IMR-90 (cell line): ENCODE measurements around the gene AP3D1. TPM values are rescaled to one million over a fixed set of nuclear protein-coding genes. Genes with fewer than 3 reads are reported as not detected.

Experiments used
- ATAC-seq: fragments of 200-7000 bp; cut with Tn5 transposase; 2 replicates; pipeline ENCODE4 v1.9.1; 2020; ENCODE audit warnings: low read depth, mild to moderate bottlenecking, moderate library complexity
- BruUV-seq: library from RNA; stranded (reverse); fragments of 400-500 nt; replicated peaks from 2 replicates; lab custom pipeline; 2021; lab: Mats Ljungman, UMichigan
- CTCF ChIA-PET: fragments of 300-600 bp; formaldehyde crosslinking; extraction: SDS; loops from one replicate; lab custom pipeline; 2021; ENCODE audit warnings: antibody characterized with exemption; lab: Yijun Ruan, JAX
- POLR2A ChIA-PET: fragments of 300-600 bp; sonication (Branson Sonifier 250); formaldehyde crosslinking; loops from one replicate; lab custom pipeline; 2022; ENCODE audit warnings: antibody characterized with exemption; ENCODE audit not compliant: unreplicated experiment; lab: Charles Lee
- DNase-seq: peaks from one replicate; pipeline ENCODE4 v3.0.0; 2013
- H2AFZ ChIP-seq: replicated peaks from 2 replicates; pipeline ENCODE3; 2013; ENCODE audit warnings: low read length, mild to moderate bottlenecking; ENCODE audit not compliant: poor library complexity
- H2AK5ac ChIP-seq: 2 replicates; pipeline ENCODE4 v1.6.1; 2013; ENCODE audit warnings: low read depth, low read length, inconsistent platforms
- H2AK9ac ChIP-seq: replicated peaks from 2 replicates; pipeline ENCODE3; 2013; ENCODE audit warnings: mild to moderate bottlenecking, low read depth, low read length, moderate library complexity; ENCODE audit not compliant: poor library complexity
- H2BK120ac ChIP-seq: 2 replicates; pipeline ENCODE4 v1.6.1; 2013; ENCODE audit warnings: low read depth, low read length, inconsistent platforms
- H2BK15ac ChIP-seq: 3 replicates; pipeline ENCODE4 v1.6.1; 2013; ENCODE audit warnings: low read depth, low read length, inconsistent platforms
- H2BK20ac ChIP-seq: 2 replicates; pipeline ENCODE4 v1.6.1; 2013; ENCODE audit warnings: low read depth, mild to moderate bottlenecking, inconsistent platforms, low read length, moderate library complexity
- H2BK5ac ChIP-seq: 2 replicates; pipeline ENCODE4 v1.6.1; 2013; ENCODE audit warnings: mild to moderate bottlenecking, low read depth, low read length, inconsistent platforms; ENCODE audit not compliant: poor library complexity, severe bottlenecking
- H3K14ac ChIP-seq: replicated peaks from 2 replicates; pipeline ENCODE4 v1.6.1; 2013; ENCODE audit warnings: low read depth, low read length, inconsistent platforms
- H3K18ac ChIP-seq: 2 replicates; pipeline ENCODE4 v1.6.1; 2013; ENCODE audit warnings: low read depth, low read length, control low read depth
- H3K23ac ChIP-seq: 2 replicates; pipeline ENCODE4 v1.6.1; 2013; ENCODE audit warnings: low read depth, low read length, inconsistent platforms
- H3K27ac ChIP-seq: 2 replicates; pipeline ENCODE4 v1.5.1; 2013; ENCODE audit warnings: mild to moderate bottlenecking, control low read depth, low read length; ENCODE audit not compliant: insufficient read depth
- H3K27me3 ChIP-seq: 2 replicates; pipeline ENCODE4 v1.6.1; 2013; ENCODE audit warnings: low read length; ENCODE audit not compliant: control insufficient read depth, insufficient read depth
- H3K36me3 ChIP-seq: 2 replicates; pipeline ENCODE4 v1.6.1; 2013; ENCODE audit warnings: low read length, mixed read lengths; ENCODE audit not compliant: control insufficient read depth, insufficient read depth
- H3K4ac ChIP-seq: 2 replicates; pipeline ENCODE4 v1.6.1; 2013; ENCODE audit warnings: low read depth, low read length, inconsistent platforms
- H3K4me1 ChIP-seq: 2 replicates; pipeline ENCODE4 v1.6.1; 2013; ENCODE audit warnings: low read length, mixed read lengths; ENCODE audit not compliant: control insufficient read depth, insufficient read depth
- H3K4me2 ChIP-seq: 2 replicates; pipeline ENCODE4 v1.6.1; 2013; ENCODE audit warnings: low read depth, mild to moderate bottlenecking, control low read depth, low read length, moderate library complexity
- H3K4me3 ChIP-seq: 2 replicates; pipeline ENCODE4 v1.5.1; 2013; ENCODE audit warnings: low read depth, mild to moderate bottlenecking, control low read depth, low read length, moderate library complexity; ENCODE audit not compliant: insufficient read depth
- H3K56ac ChIP-seq: 2 replicates; pipeline ENCODE4 v1.6.1; 2013; ENCODE audit warnings: low read length, inconsistent platforms; ENCODE audit not compliant: insufficient read depth; ENCODE audit errors: extremely low read depth
- H3K79me1 ChIP-seq, 2 experiments: 2 replicates each; pipeline ENCODE4 v1.6.1; 2013; ENCODE audit warnings: low read length in 2 of 2, inconsistent platforms in 1 of 2, low read depth in 1 of 2
- H3K9ac ChIP-seq: 2 replicates; pipeline ENCODE4 v1.6.1; 2013; ENCODE audit warnings: low read depth, low read length, control low read depth
- H3K9me1 ChIP-seq: 2 replicates; pipeline ENCODE4 v1.6.1; 2013; ENCODE audit warnings: low read length, inconsistent platforms; ENCODE audit not compliant: insufficient read depth
- H3K9me3 ChIP-seq: 2 replicates; pipeline ENCODE4 v1.6.1; 2013; ENCODE audit warnings: low read length; ENCODE audit not compliant: control insufficient read depth, insufficient read depth
- H4K20me1 ChIP-seq: 2 replicates; pipeline ENCODE4 v1.6.1; 2013; ENCODE audit warnings: low read length, inconsistent platforms; ENCODE audit not compliant: insufficient read depth
- H4K5ac ChIP-seq: 2 replicates; pipeline ENCODE4 v1.6.1; 2013; ENCODE audit warnings: mild to moderate bottlenecking, low read depth, low read length, control low read depth
- H4K8ac ChIP-seq, 2 experiments: 2 replicates each; pipeline ENCODE4 v1.6.1; 2013; ENCODE audit warnings: low read depth in 2 of 2, low read length in 2 of 2, control low read depth in 1 of 2, inconsistent platforms in 1 of 2
- H4K91ac ChIP-seq: 2 replicates; pipeline ENCODE4 v1.6.1; 2013; ENCODE audit warnings: low read depth, low read length, inconsistent platforms; ENCODE audit not compliant: insufficient read depth
- BHLHE40 ChIP-seq: fragments of 150-350 bp; IDR thresholded peaks from 2 replicates; pipeline ENCODE4 v1.6.1; 2016; ENCODE audit warnings: mild to moderate bottlenecking, low read depth, low read length
- CEBPB ChIP-seq: IDR thresholded peaks from 2 replicates; pipeline ENCODE4 v1.6.1; 2012; ENCODE audit warnings: low read depth, low read length, improper control_type of control experiment
- CHD1 ChIP-seq: IDR thresholded peaks from 2 replicates; pipeline ENCODE4 v1.6.1; 2012; ENCODE audit warnings: low read depth, low read length, improper control_type of control experiment
- CTCF ChIP-seq: conservative IDR thresholded peaks from 2 replicates; pipeline ENCODE4 v1.5.1; 2012; ENCODE audit warnings: mild to moderate bottlenecking, low read depth, low read length, improper control_type of control experiment
- FOS ChIP-seq: fragments of 150-350 bp; IDR thresholded peaks from 2 replicates; pipeline ENCODE4 v1.6.1; 2016; ENCODE audit warnings: low read depth, low read length
- MAFK ChIP-seq: IDR thresholded peaks from 2 replicates; pipeline ENCODE4 v1.6.1; 2012; ENCODE audit warnings: low read depth, low read length, improper control_type of control experiment
- MAZ ChIP-seq: IDR thresholded peaks from 2 replicates; pipeline ENCODE4 v1.6.1; 2012; ENCODE audit warnings: low read depth, mild to moderate bottlenecking, low read length, improper control_type of control experiment, moderate library complexity, borderline replicate concordance
- MXI1 ChIP-seq: IDR thresholded peaks from 2 replicates; pipeline ENCODE4 v1.6.1; 2012; ENCODE audit warnings: low read depth, mild to moderate bottlenecking, low read length, moderate library complexity, borderline replicate concordance
- NFE2L2 ChIP-seq: fragments of 150-350 bp; IDR thresholded peaks from 2 replicates; pipeline ENCODE4 v1.6.1; 2016; ENCODE audit warnings: low read depth, mild to moderate bottlenecking, low read length
- POLR2A ChIP-seq: IDR thresholded peaks from 2 replicates; pipeline ENCODE4 v1.6.1; 2012; ENCODE audit warnings: mild to moderate bottlenecking, low read depth, low read length
- RAD21 ChIP-seq: IDR thresholded peaks from 2 replicates; pipeline ENCODE4 v1.6.1; 2012; ENCODE audit warnings: low read length, improper control_type of control experiment
- RCOR1 ChIP-seq: IDR thresholded peaks from 2 replicates; pipeline ENCODE4 v1.6.1; 2012; ENCODE audit warnings: mild to moderate bottlenecking, low read length, improper control_type of control experiment; ENCODE audit not compliant: insufficient replicate concordance
- RFX5 ChIP-seq: IDR thresholded peaks from 2 replicates; pipeline ENCODE4 v1.8.0; 2012; ENCODE audit warnings: low read depth, mild to moderate bottlenecking, low read length, moderate library complexity
- SMC3 ChIP-seq: fragments of 150-350 bp; IDR thresholded peaks from 2 replicates; pipeline ENCODE4 v1.6.1; 2016; ENCODE audit warnings: low read depth, mild to moderate bottlenecking, antibody characterized with exemption, low read length, moderate library complexity
- USF2 ChIP-seq: fragments of 150-350 bp; IDR thresholded peaks from 2 replicates; pipeline ENCODE4 v1.6.1; 2017; ENCODE audit warnings: mild to moderate bottlenecking, antibody characterized with exemption, low read length, low read depth
- WGBS, 2 experiments: methylation state at CpG; one replicate each; pipeline versions ENCODE4 v1.1.5 to v1.1.7; 2013; ENCODE audit warnings: missing lambda C conversion rate in 2 of 2; ENCODE audit not compliant: insufficient read length in 1 of 2; ENCODE audit errors: extremely low coverage in 2 of 2; 5-methylcytosine and 5-hydroxymethylcytosine counted together
- dilution Hi-C: fragments of 300-500 bp; cut with HindIII; formaldehyde crosslinking; loops from one replicate; pipeline ENCODE4 v1.14.3; 2018; ENCODE audit warnings: low sequenced_read_pairs; ENCODE audit not compliant: unreplicated experiment
- in situ Hi-C: fragments of 300-500 bp; cut with MboI; formaldehyde crosslinking; loops from 3 replicates; pipeline ENCODE4 v1.14.3; 2019; ENCODE audit warnings: low sequenced_read_pairs, inconsistent platforms, mixed read lengths
- intact Hi-C: fragments of 100-400 bp; cut with micrococcal nuclease; formaldehyde crosslinking; loops from 2 replicates; pipeline ENCODE4 v1.10.0; 2022
- polyA plus RNA-seq, 3 experiments: library from polyadenylated mRNA; depleted of rRNA; stranded (reverse); fragments of >200 nt; gene quantifications; 2 replicates each; pipeline ENCODE4 v1.2.3, GENCODE V29; 2012; ENCODE audit warnings: low replicate concordance in 1 of 3
- total RNA-seq: library from RNA; depleted of rRNA; stranded (reverse); fragments of >200 nt; gene quantifications from 2 replicates; pipeline ENCODE4 v1.2.3, GENCODE V29; 2012
- TF ChIP-seq, protein P1 (sequence below): fragments of 150-350 bp; IDR thresholded peaks from 2 replicates; pipeline ENCODE4 v1.6.1; 2016; ENCODE audit warnings: low read depth, mild to moderate bottlenecking, low read length, moderate library complexity, borderline replicate concordance

AP3D1 gene
- total and polyA plus RNA-seq, 2 of the 4 experiments (the other 2 are of a cell fraction): 75.3 to 129 TPM

DNA sequence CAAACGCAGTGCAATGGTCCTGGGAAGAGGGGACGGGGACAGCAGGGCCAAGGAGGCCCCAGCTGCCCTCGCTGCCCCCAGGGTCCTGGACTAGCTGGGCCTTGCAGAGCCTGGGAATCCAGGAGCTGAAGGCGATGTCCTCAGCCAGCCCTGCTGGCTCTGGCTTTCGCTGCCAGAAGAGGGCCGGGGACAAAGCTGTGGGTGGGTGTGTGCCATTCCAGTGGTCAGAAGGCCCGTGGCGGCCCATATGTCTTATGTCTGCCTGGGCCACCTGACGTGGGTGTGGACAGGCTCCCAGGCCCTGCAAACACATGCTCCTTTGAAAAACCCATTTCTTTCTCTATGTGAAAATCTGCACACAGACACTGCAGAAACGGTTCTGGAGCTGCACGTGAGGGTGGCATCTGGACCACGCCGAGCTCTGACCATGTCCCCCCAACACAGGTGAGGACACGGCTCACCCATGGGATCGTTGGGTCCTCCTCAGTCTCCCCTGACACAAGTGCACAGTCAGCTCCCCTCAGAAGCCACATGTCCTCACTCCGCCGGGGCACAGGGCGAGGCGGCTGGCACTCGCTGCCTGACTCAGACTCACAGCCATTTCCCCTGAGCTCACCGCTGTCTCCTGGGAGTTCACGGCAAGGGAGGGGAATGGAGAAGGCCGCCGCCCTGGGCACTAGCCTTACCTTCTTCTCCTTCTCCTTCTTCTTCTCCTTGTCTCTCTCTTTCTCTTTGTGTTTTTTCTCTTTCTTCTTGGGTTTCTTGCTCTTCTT lies 37.7 kb downstream of the AP3D1 start:
- dilution Hi-C loops: no loop called here
- Histone ChIP-seq H3K9me1 (no peaks in the 10 kb centered on the region), H2BK20ac (no peak overlapping the region), H3K18ac (no peak overlapping the region), H2BK15ac (no peak overlapping the region), H3K27me3 (no peaks in the 10 kb centered on the region), H3K9me3 (no peaks in the 10 kb centered on the region), H4K8ac (no peak overlapping the region), H3K23ac (no peak overlapping the region), H4K20me1 (peaks cover 9% of the 10 kb centered on the region), H2BK5ac (no peak overlapping the region), H4K5ac (no peak overlapping the region), H3K27ac (no peak overlapping the region), H3K4ac (no peak overlapping the region), H3K56ac (no peak overlapping the region), H3K79me1 (peaks cover 4 to 18% of the 10 kb centered on the region in 2 experiments; a peak in 2 of 4 replicates), H3K9ac (no peak overlapping the region), H3K14ac (no peak overlapping the region), H3K4me1 (no peaks in the 10 kb centered on the region), H2AFZ (no peak overlapping the region), H2AK5ac (no peak overlapping the region), H2BK120ac (no peak overlapping the region), H3K4me3 (no peak overlapping the region), H2AK9ac (peak overlapping the region; percentile 14), H4K91ac (no peak overlapping the region), H3K36me3 (peaks cover 96% of the 10 kb centered on the region), H3K4me2 (no peak overlapping the region)
- ChIA-PET POLR2A (no interaction called here), CTCF (no interaction called here)
- ATAC-seq (no peak), DNase-seq (no peak)
- BruUV-seq: no TSS peak
- no peak for TF ChIP-seq RCOR1
- TF ChIP-seq MXI1: no peak
- no peak for TF ChIP-seq MAZ
- TF ChIP-seq NFE2L2: no peak
- TF ChIP-seq RAD21: no peak
- TF ChIP-seq CHD1: no peak
- no peak for TF ChIP-seq CTCF
- no peak for TF ChIP-seq MAFK
- no peak for TF ChIP-seq POLR2A
- no peak for TF ChIP-seq SMC3
- TF ChIP-seq RFX5: no peak
- TF ChIP-seq, protein P1, sequence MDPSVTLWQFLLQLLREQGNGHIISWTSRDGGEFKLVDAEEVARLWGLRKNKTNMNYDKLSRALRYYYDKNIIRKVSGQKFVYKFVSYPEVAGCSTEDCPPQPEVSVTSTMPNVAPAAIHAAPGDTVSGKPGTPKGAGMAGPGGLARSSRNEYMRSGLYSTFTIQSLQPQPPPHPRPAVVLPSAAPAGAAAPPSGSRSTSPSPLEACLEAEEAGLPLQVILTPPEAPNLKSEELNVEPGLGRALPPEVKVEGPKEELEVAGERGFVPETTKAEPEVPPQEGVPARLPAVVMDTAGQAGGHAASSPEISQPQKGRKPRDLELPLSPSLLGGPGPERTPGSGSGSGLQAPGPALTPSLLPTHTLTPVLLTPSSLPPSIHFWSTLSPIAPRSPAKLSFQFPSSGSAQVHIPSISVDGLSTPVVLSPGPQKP: no peak
- no peak for TF ChIP-seq CEBPB
- TF ChIP-seq BHLHE40: no peak
- TF ChIP-seq USF2: no peak
- TF ChIP-seq FOS: no peak
- 97% methylated on average over 11 of the region's 24 CpGs; no CpG with 5 or more reads in 1 of the 2 experiments for WGBS, 2 experiments
- in situ Hi-C loops: no loop called here
- intact Hi-C loops: no loop called here
